Common myeloid progenitor, CD34-positive (primary cell): Measurements from ENCODE around the gene GSKIP. TPM values are rescaled to one million over a fixed set of nuclear protein-coding genes. Genes with fewer than 3 reads are reported as not detected.

Experiments
- CTCF ChIA-PET: fragments of 350-600 bp; sonication (Branson Sonifier 250); formaldehyde crosslinking; loops from one replicate; lab custom pipeline; 2021; ENCODE audit warnings: antibody characterized with exemption; lab: Charles Lee
- POLR2A ChIA-PET: fragments of 350-600 bp; sonication (Branson Sonifier 250); formaldehyde crosslinking; loops from one replicate; lab custom pipeline; 2021; ENCODE audit warnings: antibody characterized with exemption; lab: Charles Lee
- DNase-seq, 3 donors: peaks; one replicate each; pipeline versions ENCODE4 v3.0.0 to v3.0.0-alpha.2; 2013
- H3K27ac ChIP-seq, 2 experiments: 1 replicate in 1 of 2; 2 replicates in 1 of 2; pipeline ENCODE4 v1.7.0; 2013; ENCODE audit warnings: inconsistent platforms in 2 of 2, low read length in 2 of 2, mild to moderate bottlenecking in 2 of 2, low read depth in 1 of 2, moderate library complexity in 1 of 2; ENCODE audit not compliant: severe bottlenecking in 2 of 2, insufficient read depth in 1 of 2, poor library complexity in 1 of 2
- H3K27me3 ChIP-seq, 5 experiments: replicated peaks in 2 of 5; 1 replicate in 3 of 5; 2 replicates in 2 of 5; pipeline versions ENCODE4 v1.6.1 to v1.7.0; 2013; ENCODE audit warnings: low read length in 4 of 5, mild to moderate bottlenecking in 2 of 5, moderate library complexity in 2 of 5, inconsistent platforms in 1 of 5; ENCODE audit not compliant: insufficient read depth in 5 of 5, control insufficient read depth in 4 of 5
- H3K36me3 ChIP-seq, 4 experiments: 1 replicate in 2 of 4; 2 replicates in 2 of 4; pipeline versions ENCODE4 v1.6.1 to v1.7.0; 2013; ENCODE audit warnings: low read length in 3 of 4, control low read depth in 1 of 4, mild to moderate bottlenecking in 1 of 4; ENCODE audit not compliant: control insufficient read depth in 4 of 4, insufficient read depth in 4 of 4
- H3K4me1 ChIP-seq, 4 experiments: 1 replicate in 3 of 4; 2 replicates in 1 of 4; pipeline versions ENCODE4 v1.6.1 to v1.7.1; 2013; ENCODE audit warnings: low read length in 3 of 4, mild to moderate bottlenecking in 3 of 4, control low read depth in 1 of 4, inconsistent platforms in 1 of 4, moderate library complexity in 1 of 4; ENCODE audit not compliant: control insufficient read depth in 4 of 4, insufficient read depth in 4 of 4; ENCODE audit errors: control extremely low read depth in 1 of 4
- H3K4me3 ChIP-seq, 7 experiments: 1 replicate in 4 of 7; 2 replicates in 3 of 7; pipeline versions ENCODE4 v1.5.1 to v1.7.0; 2013; ENCODE audit warnings: mild to moderate bottlenecking in 7 of 7, low read length in 6 of 7, moderate library complexity in 6 of 7, inconsistent platforms in 2 of 7, low read depth in 2 of 7, control low read depth in 1 of 7; ENCODE audit not compliant: insufficient read depth in 4 of 7, control insufficient read depth in 1 of 7; ENCODE audit errors: extremely low read depth in 1 of 7
- H3K9me3 ChIP-seq, 5 experiments: 1 replicate in 4 of 5; 2 replicates in 1 of 5; pipeline versions ENCODE4 v1.6.1 to v1.7.1; 2013; ENCODE audit warnings: low read length in 4 of 5, mild to moderate bottlenecking in 2 of 5, inconsistent platforms in 1 of 5, low read depth in 1 of 5, moderate library complexity in 1 of 5; ENCODE audit not compliant: control insufficient read depth in 4 of 5, insufficient read depth in 2 of 5; ENCODE audit errors: control extremely low read depth in 1 of 5
- WGBS: methylation state at CpG from one replicate; pipeline ENCODE4 v1.1.5; 2013; ENCODE audit not compliant: insufficient coverage; 5-methylcytosine and 5-hydroxymethylcytosine counted together
- polyA plus RNA-seq: library from polyadenylated mRNA; unstranded; fragments of 120-200 nt; gene quantifications from one replicate; pipeline ENCODE4 v1.2.1, GENCODE V29; 2013

The GSKIP gene
- 10.7 TPM for polyA plus RNA-seq

- peaks cover 24 to 42% (median 27%) of the 10 kb centered on the region in 4 experiments for H3K4me1 ChIP-seq
- peak; percentile 93 to 97 (median 97) for DNase-seq
- under 1% methylated on average over 59 of the region's 92 CpGs for WGBS
Observed at GRCh38 chr14:96362965-96363750, at the start of gene GSKIP, which contains the start of gene ATG2B. Gene GSKIP (plus strand): TSS chr14:96363526. CDS start chr14:96382248, 18,722 bp downstream. Gene ATG2B (minus strand): TSS chr14:96363341. CDS start chr14:96362976, 365 bp downstream.

GRCh38 chr14:96316087-96316486, 47.2 kb upstream of the GSKIP start:
- Histone ChIP-seq H3K9me3 (no peaks in the 10 kb centered on the region), H3K27ac (no peak overlapping the region), H3K4me3 (no peak overlapping the region), H3K4me1 (no peaks in the 10 kb centered on the region), H3K36me3 (peaks cover 11 to 58% (median 40%) of the 10 kb centered on the region in 4 experiments), H3K27me3 (no peaks in the 10 kb centered on the region)
- DNase-seq, result no peak
- CTCF ChIA-PET, result no interaction called here
- POLR2A ChIA-PET, result no interaction called here
- WGBS, result 100% methylated on average over 1 of the region's 3 CpGs

More at GRCh38 chr14:96362965-96363750, at the start of gene GSKIP, which contains the start of gene ATG2B:
- no peaks in the 10 kb centered on the region for H3K9me3 ChIP-seq
- peak within 1 kb of the TSS; percentile 89 to 95 for H3K27ac ChIP-seq
- no peaks in the 10 kb centered on the region for H3K27me3 ChIP-seq
- H3K4me3 ChIP-seq, result peak within 1 kb of the TSS; percentile 88 to 98 (median 95)
- ChIA-PET POLR2A (interaction anchor here (0.6 to 1.2 kb wide), 3 partner anchors 28 to 180 kb away, joined by 3 to 8 read pairs (median 3); no protein-coding TSS in a partner anchor), CTCF (interaction anchor here (1.0 kb wide), 1 partner anchor 10 kb away, joined by 3 read pairs; no protein-coding TSS in a partner anchor)
- peaks cover 0 to 1% (median under 1%) of the 10 kb centered on the region in 4 experiments for H3K36me3 ChIP-seq

- no peak for DNase-seq
- Histone ChIP-seq H3K4me3 (no peak overlapping the region), H3K27me3 (no peaks in the 10 kb centered on the region), H3K27ac (no peak overlapping the region), H3K36me3 (peaks cover 13 to 68% (median 40%) of the 10 kb centered on the region in 4 experiments), H3K4me1 (no peaks in the 10 kb centered on the region), H3K9me3 (no peaks in the 10 kb centered on the region)
- 100% methylated on average over 8 of the region's 9 CpGs for WGBS
- ChIA-PET CTCF (interaction anchor here (0.6 to 1.0 kb wide), 3 partner anchors 12 to 87 kb away, joined by 3 to 4 read pairs (median 4); no protein-coding TSS in a partner anchor), POLR2A (no interaction called here)
Observed at GRCh38 chr14:96318836-96319235, 44.5 kb upstream of the GSKIP start.

- Histone ChIP-seq H3K27ac (no peak overlapping the region), H3K9me3 (no peaks in the 10 kb centered on the region), H3K4me3 (no peak overlapping the region), H3K4me1 (no peaks in the 10 kb centered on the region), H3K27me3 (no peaks in the 10 kb centered on the region), H3K36me3 (peaks cover 15 to 70% (median 37%) of the 10 kb centered on the region in 4 experiments)
- DNase-seq, result no peak
- POLR2A ChIA-PET, result interaction anchor here (0.6 kb wide), 1 partner anchor 107 kb away, joined by 3 read pairs; no protein-coding TSS in a partner anchor
- WGBS, result no CpG with 5 or more reads among the region's 1 CpG
- CTCF ChIA-PET, result no interaction called here
Observed at GRCh38 chr14:96320605-96321004, 42.7 kb upstream of the GSKIP start.

- H3K36me3 ChIP-seq, result peaks cover 15 to 51% (median 28%) of the 10 kb centered on the region in 4 experiments
- CTCF ChIA-PET, result no interaction called here
- no peak overlapping the region for H3K4me3 ChIP-seq
- POLR2A ChIA-PET, result no interaction called here
- no peaks in the 10 kb centered on the region for H3K4me1 ChIP-seq
- DNase-seq, result no peak
- H3K27ac ChIP-seq, result no peak overlapping the region
- no peaks in the 10 kb centered on the region for H3K27me3 ChIP-seq
- no peaks in the 10 kb centered on the region for H3K9me3 ChIP-seq
- WGBS, result 97% methylated on average over 5 of the region's 7 CpGs
Observed at GRCh38 chr14:96324219-96324618, 39.1 kb upstream of the GSKIP start.

GRCh38 chr14:96338551-96338950, 24.8 kb upstream of the GSKIP start:
- CTCF ChIA-PET, result no interaction called here
- DNase-seq, result no peak
- POLR2A ChIA-PET, result no interaction called here
- no peaks in the 10 kb centered on the region for H3K4me1 ChIP-seq
- no CpG with 5 or more reads among the region's 1 CpG for WGBS
- no peaks in the 10 kb centered on the region for H3K9me3 ChIP-seq
- H3K27ac ChIP-seq, result no peak overlapping the region
- peaks cover 10 to 39% (median 20%) of the 10 kb centered on the region in 4 experiments for H3K36me3 ChIP-seq
- no peaks in the 10 kb centered on the region for H3K27me3 ChIP-seq
- no peak overlapping the region for H3K4me3 ChIP-seq

- DNase-seq, result no peak
- no peak overlapping the region for H3K4me3 ChIP-seq
- no peaks in the 10 kb centered on the region for H3K27me3 ChIP-seq
- H3K36me3 ChIP-seq, result peaks cover 14 to 28% (median 15%) of the 10 kb centered on the region in 4 experiments
- no peaks in the 10 kb centered on the region for H3K4me1 ChIP-seq
- no peak overlapping the region for H3K27ac ChIP-seq
- ChIA-PET POLR2A (no interaction called here), CTCF (interaction anchor here (1.0 kb wide), 1 partner anchor 14 kb away, joined by 3 read pairs; no protein-coding TSS in a partner anchor)
- WGBS, result no CpG with 5 or more reads among the region's 3 CpGs
- H3K9me3 ChIP-seq, result no peaks in the 10 kb centered on the region
Observed at GRCh38 chr14:96341323-96341722, 22.0 kb upstream of the GSKIP start.
